ENCODE measurements around the gene HSD3B2.

GRCh38 chr1:119379117-119379516, 35.8 kb upstream of the HSD3B2 start:
- TF ChIP-seq, protein P1, sequence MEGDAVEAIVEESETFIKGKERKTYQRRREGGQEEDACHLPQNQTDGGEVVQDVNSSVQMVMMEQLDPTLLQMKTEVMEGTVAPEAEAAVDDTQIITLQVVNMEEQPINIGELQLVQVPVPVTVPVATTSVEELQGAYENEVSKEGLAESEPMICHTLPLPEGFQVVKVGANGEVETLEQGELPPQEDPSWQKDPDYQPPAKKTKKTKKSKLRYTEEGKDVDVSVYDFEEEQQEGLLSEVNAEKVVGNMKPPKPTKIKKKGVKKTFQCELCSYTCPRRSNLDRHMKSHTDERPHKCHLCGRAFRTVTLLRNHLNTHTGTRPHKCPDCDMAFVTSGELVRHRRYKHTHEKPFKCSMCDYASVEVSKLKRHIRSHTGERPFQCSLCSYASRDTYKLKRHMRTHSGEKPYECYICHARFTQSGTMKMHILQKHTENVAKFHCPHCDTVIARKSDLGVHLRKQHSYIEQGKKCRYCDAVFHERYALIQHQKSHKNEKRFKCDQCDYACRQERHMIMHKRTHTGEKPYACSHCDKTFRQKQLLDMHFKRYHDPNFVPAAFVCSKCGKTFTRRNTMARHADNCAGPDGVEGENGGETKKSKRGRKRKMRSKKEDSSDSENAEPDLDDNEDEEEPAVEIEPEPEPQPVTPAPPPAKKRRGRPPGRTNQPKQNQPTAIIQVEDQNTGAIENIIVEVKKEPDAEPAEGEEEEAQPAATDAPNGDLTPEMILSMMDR (IDR thresholded peaks at IDR 0.05), result no peak
- TF ChIP-seq EZH2phosphoT487 (IDR thresholded peaks at IDR 0.05) (no peak), EZH2 (IDR thresholded peaks at IDR 0.05) (no peak)
